Pancreas (tissue), 10 donors: ENCODE data around the gene CAT. TPM values are rescaled to one million over a fixed set of nuclear protein-coding genes. Genes with fewer than 3 reads are reported as not detected.

Source experiments
- ATAC-seq, 4 donors: fragments of 200-7000 bp; cut with Tn5 transposase; one replicate each; pipeline versions ENCODE4 v1.8.0 to v1.9.1; 2020; ENCODE audit warnings: mild to moderate bottlenecking in 4 of 4, moderate library complexity in 4 of 4
- DNase-seq, 6 donors: peaks; one replicate each; pipeline ENCODE4 v3.0.0-alpha.2; 2020
- FAIRE-seq: peaks from 2 replicates; lab custom pipeline; 2012; peaks lifted over from hg19 to GRCh38; lab: Jason Lieb, UNC
- H3K27ac ChIP-seq, 4 donors: fragments of 200-600 bp; sonication (generic); 1 replicate in 3 of 4; 2 replicates in 1 of 4; pipeline versions ENCODE4 v1.5.0 to v1.8.0; 2020
- H3K27me3 ChIP-seq, 4 donors: fragments of 200-600 bp; one replicate each; pipeline ENCODE4 v1.8.0; 2021
- H3K36me3 ChIP-seq, 3 donors: fragments of 200-600 bp; sonication (generic) in 1 of 3; one replicate each; pipeline versions ENCODE4 v1.5.0 to v1.8.0; 2020 to 2021
- H3K4me1 ChIP-seq, 3 donors: fragments of 200-600 bp; one replicate each; pipeline ENCODE4 v1.8.0; 2021
- H3K4me3 ChIP-seq, 4 donors: fragments of 200-600 bp; sonication (generic) in 2 of 4; one replicate each; pipeline versions ENCODE4 v1.5.0 to v1.8.0; 2020 to 2021
- H3K9me3 ChIP-seq, 4 donors: fragments of 200-600 bp; one replicate each; pipeline ENCODE4 v1.8.0; 2021
- CTCF ChIP-seq, 4 donors: fragments of 200-600 bp; sonication (generic) in 3 of 4; IDR thresholded peaks; one replicate each; pipeline versions ENCODE4 v1.5.0 to v1.8.0; 2021; ENCODE audit warnings: antibody characterized with exemption in 4 of 4
- WGBS, 2 donors: extraction: QIAGEN DNeasy Blood & Tissue Kit; methylation state at CpG; one replicate each; pipeline ENCODE4 v1.1.7; 2013; 5-methylcytosine and 5-hydroxymethylcytosine counted together
- intact Hi-C, 3 donors: fragments of 100-400 bp; cut with DNase I; formaldehyde crosslinking; loops; one replicate each; pipeline versions ENCODE4 v1.11.1 to v1.14.2; 2022
- polyA plus RNA-seq, 2 donors: library from polyadenylated mRNA; stranded (reverse); fragments of 200-250 nt; gene quantifications; one replicate each; pipeline ENCODE4 v1.2.3, GENCODE V29; 2013
- total RNA-seq, 6 donors: library from RNA; stranded (reverse); fragmentation: NEBNext Ultra II Directional in 4 of 6; extraction: Animal tissue kit (Norgen Biotek cat#: 25700) in 4 of 6; gene quantifications; one replicate each; pipeline versions ENCODE4 v1.2.1 to v1.2.4, GENCODE V29; 2021 to 2023
- donor health status: healthy with polysubstance abuse.
- donor health status: DM: no; HTN: no; CAD: no; lungs with moderate emphysema.
- donor health status: DM: no; HTN: no; CAD: no.
- donor health status: control.
- donor health status: control.
- donor health status: Bipolar disorder and iron deficiency.
- donor health status: DM: yes; HTN: yes; CAD: no.
- donor health status: DM: no; HTN: no; CAD: no.
- donor health status: DM: no; HTN: no; CAD: no.
- donor health status: DM: yes; HTN: yes; CAD: no.

CAT gene
- total and polyA plus RNA-seq, 8 donors: 26.6 to 53.5 (median 46.2) TPM

DNA sequence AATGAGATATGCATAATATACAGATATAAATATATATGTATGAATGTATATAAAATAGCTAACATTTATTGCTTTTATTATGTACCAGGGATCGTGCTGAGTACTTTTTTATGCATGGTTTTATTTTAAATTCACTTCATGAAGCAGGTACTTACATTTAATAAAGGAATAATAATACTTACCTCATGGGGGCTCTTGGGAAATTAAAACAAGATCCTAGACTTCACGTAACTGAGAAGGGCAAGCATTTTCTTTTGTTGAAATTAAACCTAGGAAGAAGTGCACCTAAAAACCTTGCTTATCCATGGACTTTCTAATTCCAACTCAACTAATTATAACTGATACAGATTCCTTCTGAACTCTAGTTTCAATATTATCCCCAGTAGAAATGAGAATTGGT lies 40.9 kb upstream of the CAT start:
- no peak for TF ChIP-seq CTCF (IDR thresholded peaks at IDR 0.05)
- Histone ChIP-seq H3K4me3 (no peak overlapping the region), H3K36me3 (no peaks in the 10 kb centered on the region), H3K4me1 (no peaks in the 10 kb centered on the region), H3K9me3 (no peaks in the 10 kb centered on the region), H3K27me3 (no peaks in the 10 kb centered on the region), H3K27ac (no peak overlapping the region)
- WGBS, 2 donors: 74 to 76% methylated on average over 2 of the region's 2 CpGs
- FAIRE-seq (no peak), ATAC-seq (no peak), DNase-seq (no peak)
- intact Hi-C loops: no loop called here

DNA sequence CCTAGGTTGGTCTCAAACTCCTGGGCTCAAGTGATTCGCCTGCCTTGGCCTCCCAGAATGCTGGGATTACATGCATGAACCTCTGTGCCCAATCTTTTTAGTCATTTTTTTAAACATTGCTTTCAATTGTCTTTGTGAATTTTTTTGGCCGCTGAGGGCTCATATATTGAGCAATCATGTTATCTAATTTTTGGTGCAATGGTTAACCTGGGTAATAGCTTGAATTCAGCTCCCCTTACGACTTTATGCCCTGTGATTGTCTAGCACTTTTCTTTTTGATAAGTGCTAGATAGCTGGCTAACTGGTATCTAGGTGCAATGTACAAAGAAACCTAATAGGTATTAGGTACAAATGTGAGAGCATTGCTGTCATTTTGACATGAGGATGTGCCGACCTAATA lies 35.3 kb upstream of the CAT start:
- TF ChIP-seq CTCF (IDR thresholded peaks at IDR 0.05): no peak
- intact Hi-C loops: no loop called here
- Histone ChIP-seq H3K36me3 (no peaks in the 10 kb centered on the region), H3K4me3 (no peak overlapping the region), H3K27ac (no peak overlapping the region), H3K27me3 (no peaks in the 10 kb centered on the region), H3K9me3 (no peaks in the 10 kb centered on the region), H3K4me1 (no peaks in the 10 kb centered on the region)
- ATAC-seq (no peak), FAIRE-seq (no peak), DNase-seq (no peak)
- 48 to 49% methylated on average over 4 of the region's 4 CpGs for WGBS, 2 donors

DNA sequence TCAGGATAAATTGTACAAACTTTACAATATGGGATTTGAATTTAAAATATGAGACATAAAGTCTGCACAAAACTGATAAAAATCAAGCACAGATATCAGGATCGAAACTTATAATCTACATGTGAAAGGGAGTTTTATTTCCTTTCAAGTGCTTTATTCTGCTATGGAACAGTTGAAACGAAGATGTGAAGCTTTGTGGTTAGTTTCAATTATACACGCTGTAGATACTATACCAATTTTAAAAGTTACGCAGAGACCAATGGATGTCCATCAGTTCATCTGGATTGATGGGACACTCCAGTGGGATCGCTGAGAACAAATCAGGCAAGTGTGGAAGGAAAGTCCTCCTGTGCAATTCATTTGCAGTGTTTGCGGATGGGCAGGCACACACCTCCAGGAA lies 34.5 kb upstream of the CAT start:
- intact Hi-C loops: no loop called here
- no peak for DNase-seq
- no peak for TF ChIP-seq CTCF (IDR thresholded peaks at IDR 0.05)
- no peak for FAIRE-seq
- Histone ChIP-seq H3K9me3 (no peaks in the 10 kb centered on the region), H3K4me1 (no peaks in the 10 kb centered on the region), H3K27me3 (no peaks in the 10 kb centered on the region), H3K36me3 (no peaks in the 10 kb centered on the region), H3K27ac (no peak overlapping the region), H3K4me3 (no peak overlapping the region)
- WGBS, 2 donors: 85% methylated on average over 6 of the region's 6 CpGs
- ATAC-seq: no peak

GRCh38 chr11:34405079-34405858 lies 33.5 kb upstream of the CAT start:
- Histone ChIP-seq H3K36me3 (no peaks in the 10 kb centered on the region), H3K4me3 (no peak overlapping the region), H3K9me3 (no peaks in the 10 kb centered on the region), H3K4me1 (no peaks in the 10 kb centered on the region), H3K27me3 (no peaks in the 10 kb centered on the region), H3K27ac (no peak overlapping the region)
- intact Hi-C loops: no loop called here
- TF ChIP-seq CTCF (IDR thresholded peaks at IDR 0.05): no peak
- 57 to 80% methylated on average over 6 to 7 of the region's 7 CpGs for WGBS, 2 donors
- FAIRE-seq (no peak), ATAC-seq (peak in 1 of 4 donors; percentile 47), DNase-seq (no peak)

GRCh38 chr11:34406413-34406812 lies 32.3 kb upstream of the CAT start:
- ATAC-seq: no peak
- FAIRE-seq: no peak

More at GRCh38 chr11:34406413-34406812, 32.3 kb upstream of the CAT start:
- Histone ChIP-seq H3K27me3 (no peaks in the 10 kb centered on the region), H3K9me3 (no peaks in the 10 kb centered on the region), H3K4me3 (no peak overlapping the region), H3K36me3 (no peaks in the 10 kb centered on the region), H3K27ac (no peak overlapping the region), H3K4me1 (no peaks in the 10 kb centered on the region)
- 59 to 68% methylated on average over 3 of the region's 3 CpGs for whole genome bisulfite sequencing, 2 donors
- intact Hi-C loops: no loop called here
- TF ChIP-seq CTCF (IDR thresholded peaks at IDR 0.05): no peak
- DNase-seq: no peak
